NCI-H187 treated with DMSO at 0.1 percent for 48 hours (cell line): Measurements from ENCODE around the gene PCSK2.

Source experiments
- DNase-seq: peaks from one replicate; lab custom pipeline; 2025; lab: John Stamatoyannopoulos, UW

PCSK2 gene

GRCh38 chr20:17399303-17399985 is 172.6 kb downstream of the PCSK2 start:
- no peak for DNase-seq

GRCh38 chr20:17403461-17403860 is 176.6 kb downstream of the PCSK2 start:
- no peak for DNase-seq

- no peak for DNase-seq
Measured at GRCh38 chr20:17406051-17406590, 179.3 kb downstream of the PCSK2 start.

- DNase-seq: no peak
Measured at GRCh38 chr20:17407550-17407949, 180.7 kb downstream of the PCSK2 start.

- no peak for DNase-seq
Measured at GRCh38 chr20:17417225-17417624, 190.4 kb downstream of the PCSK2 start.

GRCh38 chr20:17418737-17419136 is 191.9 kb downstream of the PCSK2 start:
- no peak for DNase-seq

GRCh38 chr20:17419479-17420041 is 192.7 kb downstream of the PCSK2 start:
- peak; percentile 39 for DNase-seq

GRCh38 chr20:17421493-17421892 is 194.7 kb downstream of the PCSK2 start:
- DNase-seq: no peak

GRCh38 chr20:17423782-17424181 is 196.9 kb downstream of the PCSK2 start:
- no peak for DNase-seq

GRCh38 chr20:17427638-17428037 is 200.8 kb downstream of the PCSK2 start:
- no peak for DNase-seq

- DNase-seq: no peak
Measured at GRCh38 chr20:17430125-17430950, 203.5 kb downstream of the PCSK2 start.

GRCh38 chr20:17431621-17432364 is 205.0 kb downstream of the PCSK2 start:
- DNase-seq: no peak

- DNase-seq: no peak
Measured at GRCh38 chr20:17436664-17437063, 209.8 kb downstream of the PCSK2 start.

GRCh38 chr20:17437251-17437650 is 210.4 kb downstream of the PCSK2 start:
- no peak for DNase-seq

- no peak for DNase-seq
Measured at GRCh38 chr20:17438436-17439039, 211.7 kb downstream of the PCSK2 start.

GRCh38 chr20:17439616-17440296 is 212.9 kb downstream of the PCSK2 start:
- DNase-seq: no peak

- DNase-seq: no peak
Measured at GRCh38 chr20:17441745-17442144, 214.9 kb downstream of the PCSK2 start.

- DNase-seq: no peak
Measured at GRCh38 chr20:17442588-17442987, 215.7 kb downstream of the PCSK2 start.

GRCh38 chr20:17443131-17443858 is 216.5 kb downstream of the PCSK2 start:
- DNase-seq: peak; percentile 33

GRCh38 chr20:17444091-17444490 is 217.3 kb downstream of the PCSK2 start:
- DNase-seq: no peak
